Cardiac atrium fibroblast (primary cell): Measurements from ENCODE around the gene ACY1. TPM values are rescaled to one million over a fixed set of nuclear protein-coding genes. Genes with fewer than 3 reads are reported as not detected.

Experiments
- total RNA-seq: library from RNA; depleted of rRNA; stranded (reverse); fragments of >200 nt; gene quantifications from 2 replicates; pipeline ENCODE4 v1.2.3, GENCODE V29; 2015

The ACY1 gene
- total RNA-seq = 52.7 and 73.5 TPM in 2 replicates

DNA sequence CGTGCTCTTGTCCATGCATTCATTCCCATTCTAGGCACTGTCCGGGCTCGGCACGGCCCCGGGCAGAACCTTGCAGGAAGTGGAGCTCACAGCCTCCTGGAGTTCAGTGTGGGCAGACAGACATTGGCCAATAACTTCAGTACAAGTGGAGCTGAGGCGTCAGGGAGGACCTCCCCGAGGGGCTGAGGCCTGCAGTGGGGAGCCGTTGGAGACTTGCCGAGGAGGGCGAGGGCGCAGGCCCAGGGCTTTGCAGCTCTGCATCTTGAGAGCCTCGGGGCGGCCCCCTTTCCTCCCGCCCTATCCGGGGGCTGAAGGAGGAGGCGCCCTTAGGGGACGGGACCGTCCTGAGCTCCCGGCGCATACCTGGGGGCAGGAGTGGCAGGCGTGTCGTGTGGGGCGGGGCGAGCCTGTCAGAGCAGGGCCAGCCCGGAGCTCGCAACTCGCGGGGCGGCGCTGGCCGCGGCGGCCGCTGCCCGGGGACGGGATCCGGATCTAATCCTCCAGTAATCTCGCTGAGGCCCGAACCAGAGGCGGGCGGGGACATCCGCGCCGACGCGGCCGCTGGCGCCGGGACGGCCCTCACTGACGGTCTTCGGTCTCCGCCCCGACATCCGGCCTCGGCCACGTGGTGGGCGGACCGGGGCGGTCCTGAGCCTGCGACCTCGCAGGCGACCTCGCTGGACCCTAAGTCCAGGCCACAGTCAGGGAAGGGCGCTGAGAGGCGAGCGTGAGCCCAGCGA, at the start of gene ACY1:
Gene ACY1, plus strand, starts transcription at position 698 of the 740 bp plus-strand sequence. CDS start 530 bp downstream, outside the sequence.

DNA sequence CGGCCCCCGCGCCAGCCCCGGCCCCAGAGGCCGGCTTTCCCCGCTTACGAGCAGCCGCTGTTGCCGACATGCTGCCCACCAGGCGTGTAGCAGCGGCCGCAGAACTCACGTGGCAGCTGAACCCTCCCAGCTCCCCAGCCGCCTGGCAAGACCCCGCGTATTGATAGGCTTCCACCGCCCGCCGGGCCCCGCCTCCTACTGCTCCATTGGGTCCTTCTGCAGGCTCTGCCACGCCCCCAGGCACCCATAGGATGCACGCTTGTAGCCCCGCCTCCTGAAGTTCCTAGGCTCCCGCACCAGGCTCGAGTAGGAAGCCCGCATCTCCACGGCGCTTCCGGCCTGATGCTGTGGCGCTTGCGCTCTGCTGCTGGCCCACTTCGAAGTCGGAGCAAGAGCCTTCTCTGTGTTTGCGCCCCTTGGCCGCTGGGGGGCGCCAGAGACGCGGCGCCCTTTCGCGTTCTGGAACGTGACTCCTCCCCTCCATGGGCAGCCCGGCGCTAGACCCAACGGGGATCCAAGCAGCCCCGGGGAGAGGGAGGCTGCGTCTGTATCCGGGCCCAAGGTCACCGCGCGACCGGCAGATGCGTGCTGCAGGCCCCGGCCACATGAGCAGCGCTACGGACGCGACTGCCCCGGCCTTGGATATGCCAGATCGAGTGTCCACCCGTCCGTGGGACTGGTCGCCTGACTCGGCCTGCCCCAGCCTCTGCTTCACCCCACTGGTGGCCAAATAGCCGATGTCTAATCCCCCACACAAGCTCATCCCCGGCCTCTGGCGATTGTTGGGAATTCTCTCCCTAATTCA, 41.3 kb upstream of the ACY1 start, which contains the start of the genes PARP3 and RRP9:
Gene PARP3, plus strand, starts transcription at position 566 of the 805 bp plus-strand sequence. CDS start 993 bp downstream, outside the sequence.
Gene RRP9, minus strand, starts transcription at position 107 of the 805 bp plus-strand sequence. Its CDS starts 37 bp downstream, at position 70.

DNA sequence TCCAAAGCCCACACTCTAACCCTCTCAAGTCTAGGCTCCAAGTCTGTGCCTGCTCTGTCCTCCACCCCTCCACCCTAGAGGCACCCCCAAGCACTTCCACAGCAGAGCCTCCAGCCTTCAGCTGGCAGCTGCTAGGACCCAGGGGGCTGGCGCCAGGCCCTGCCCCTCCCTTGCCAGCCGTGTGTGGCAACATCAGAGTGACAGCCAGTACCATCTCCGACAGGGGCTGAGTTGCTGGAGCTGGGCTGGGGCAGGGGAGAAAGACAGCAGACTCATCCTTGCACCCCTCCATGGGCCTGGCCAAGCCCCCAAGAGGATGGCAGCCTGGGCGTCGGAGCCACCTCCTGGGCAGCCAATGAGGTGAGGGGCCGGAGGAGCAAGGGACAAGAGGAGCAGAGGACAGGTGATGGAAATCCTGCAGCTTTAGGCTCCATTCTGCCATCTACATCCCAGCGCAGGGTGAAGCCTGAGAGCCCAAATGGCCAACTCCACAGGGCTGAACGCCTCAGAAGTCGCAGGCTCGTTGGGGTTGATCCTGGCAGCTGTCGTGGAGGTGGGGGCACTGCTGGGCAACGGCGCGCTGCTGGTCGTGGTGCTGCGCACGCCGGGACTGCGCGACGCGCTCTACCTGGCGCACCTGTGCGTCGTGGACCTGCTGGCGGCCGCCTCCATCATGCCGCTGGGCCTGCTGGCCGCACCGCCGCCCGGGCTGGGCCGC, 28.0 kb upstream of the ACY1 start, which contains the start of gene GPR62:
Gene GPR62, plus strand, starts transcription at position 207 of the 718 bp plus-strand sequence. Its CDS starts 272 bp downstream, at position 479.

DNA sequence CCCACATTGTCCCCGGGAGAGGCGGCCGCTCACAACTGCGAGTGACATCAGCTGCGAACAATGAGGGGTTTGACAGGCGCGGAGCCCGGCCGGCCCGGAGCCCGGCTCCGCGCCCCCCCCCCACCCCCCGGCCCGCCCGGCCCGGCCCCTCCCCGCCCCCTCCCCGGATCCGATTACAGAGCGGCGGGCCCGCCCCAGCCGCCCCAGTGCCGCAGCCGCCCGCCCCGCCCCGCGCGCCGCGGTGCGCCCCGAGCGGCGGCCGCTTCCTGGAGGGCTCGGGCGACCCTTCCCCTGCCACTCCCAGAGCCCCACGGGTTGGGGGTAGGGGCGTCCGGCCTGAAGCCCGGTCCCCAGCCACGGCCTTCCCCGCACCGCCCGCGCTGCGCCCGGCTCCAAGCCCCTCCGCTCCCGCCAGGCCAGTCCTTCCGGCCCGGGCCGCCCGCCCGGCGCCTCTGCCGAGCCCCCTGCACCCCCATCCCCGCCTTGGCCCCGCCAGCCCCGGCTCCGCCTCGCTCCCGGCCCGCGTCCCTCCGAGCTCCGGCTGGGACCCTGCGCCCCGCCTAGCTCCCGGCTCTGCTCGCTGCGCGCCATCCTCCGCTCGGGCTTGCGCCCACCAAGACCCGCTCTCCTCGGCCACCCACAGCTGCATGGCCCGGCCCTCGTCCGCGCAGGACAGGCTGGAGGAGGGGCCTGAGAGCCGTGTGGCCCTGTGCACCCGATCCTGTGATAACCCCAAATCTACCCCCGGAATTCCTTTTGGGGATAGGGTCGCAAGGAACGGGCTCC, 15.8 kb upstream of the ACY1 start, which contains the start of gene PCBP4:
Gene PCBP4, minus strand, starts transcription at position 71 of the 786 bp plus-strand sequence. CDS start 6,214 bp downstream, outside the sequence.

DNA sequence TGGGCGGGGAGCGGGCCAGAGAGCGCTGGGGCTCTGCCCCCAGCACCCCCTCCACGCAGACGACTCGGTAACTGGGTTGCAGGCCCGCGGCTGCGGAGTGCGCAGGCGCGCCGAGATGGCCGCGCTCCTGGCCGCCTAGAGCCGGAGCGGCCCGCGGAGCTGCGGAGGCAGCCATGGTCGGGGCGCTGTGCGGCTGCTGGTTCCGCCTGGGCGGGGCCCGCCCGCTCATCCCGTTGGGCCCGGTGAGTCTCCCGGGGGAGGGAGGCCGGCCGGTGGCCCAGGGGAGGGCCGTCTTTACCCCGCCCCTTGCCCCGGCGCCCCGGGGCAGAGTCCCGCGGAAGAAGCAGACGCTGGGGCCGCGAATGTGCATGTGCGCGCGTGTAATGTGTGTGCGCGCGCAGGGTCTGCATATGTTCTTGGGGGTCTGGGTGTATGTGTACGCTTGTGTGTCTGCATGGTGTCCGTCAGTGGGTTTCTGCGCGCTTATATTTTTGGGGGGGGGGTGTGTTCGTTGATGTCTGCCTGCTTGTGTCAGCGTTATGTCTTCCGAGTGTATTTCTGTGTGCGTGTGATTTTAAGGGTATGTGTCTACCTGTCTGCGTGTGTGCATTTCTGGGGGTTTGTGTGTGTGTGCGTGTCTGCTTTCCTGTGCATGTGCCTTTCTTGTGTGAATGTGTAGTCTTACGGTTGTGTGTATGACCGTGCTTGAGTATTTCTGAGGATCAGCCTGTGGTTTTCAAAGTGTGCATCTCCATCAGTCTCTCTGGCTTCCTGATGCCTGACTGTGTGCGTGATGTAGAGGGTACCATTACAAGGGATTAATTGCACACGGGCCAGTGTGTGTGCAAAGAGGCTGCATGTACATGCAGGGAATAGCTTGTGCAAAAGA, 8.1 kb upstream of the ACY1 start, which contains the start of gene ABHD14A:
Gene ABHD14A, plus strand, starts transcription at position 102 of the 889 bp plus-strand sequence. Its CDS starts 72 bp downstream, at position 174.

DNA sequence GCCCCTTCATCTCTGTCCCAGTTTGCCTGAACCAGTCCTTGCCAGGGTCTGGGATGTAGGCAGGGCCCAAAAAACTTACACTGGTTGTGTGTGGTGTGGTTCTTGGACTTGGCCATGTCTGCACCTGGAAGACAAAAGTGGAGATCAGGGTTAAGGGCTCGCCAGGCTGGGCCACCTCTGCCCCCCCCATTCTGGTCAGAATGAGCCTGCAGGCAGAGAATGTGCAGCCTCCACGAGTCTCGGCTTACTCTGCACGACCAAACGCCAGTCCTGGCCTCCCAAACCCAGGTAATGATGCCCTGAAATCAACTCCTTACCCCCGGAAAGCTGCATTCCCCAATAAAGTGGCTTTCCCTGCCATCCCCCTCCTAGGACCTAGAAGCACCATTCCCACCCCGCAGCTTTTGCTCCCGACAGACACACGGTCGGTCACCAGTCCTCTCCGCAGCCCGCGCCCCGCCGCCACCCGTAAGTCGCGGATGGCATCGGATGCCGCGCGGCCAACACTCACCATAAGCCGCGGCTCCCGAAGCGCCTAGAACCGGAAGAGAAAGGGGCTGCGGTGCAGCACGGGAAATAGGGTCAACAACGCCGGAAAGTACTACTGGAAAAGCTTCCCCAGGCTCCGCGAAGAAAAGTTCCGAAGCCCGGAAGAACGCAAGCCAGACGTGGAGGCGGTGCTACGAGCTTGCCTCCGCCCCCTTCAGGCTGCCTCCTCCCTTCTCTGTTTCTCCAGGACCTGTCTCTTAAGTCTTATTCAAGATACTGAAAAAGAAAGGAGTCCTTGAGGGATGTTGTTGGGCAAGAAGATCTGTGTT, 12.2 kb downstream of the ACY1 start, which contains the start of gene RPL29:
Gene RPL29, minus strand, starts transcription at position 550 of the 818 bp plus-strand sequence. Its CDS starts 434 bp downstream, at position 116.

Other genes starting within 250 kb of the ACY1 start
- not detected in 2 replicates for gene IQCF6, start 204.3 kb upstream of the ACY1 start, total RNA-seq
- not detected in 2 replicates for gene IQCF2, start 121.9 kb upstream of the ACY1 start, total RNA-seq
- not detected in 2 replicates for gene IQCF5, start 107.9 kb upstream of the ACY1 start, total RNA-seq
- not detected in 2 replicates for gene IQCF1, start 80.2 kb upstream of the ACY1 start, total RNA-seq
- gene RRP9, start 41.6 kb upstream of the ACY1 start, total RNA-seq = 21.1 and 23.0 TPM in 2 replicates
- gene PARP3, start 41.2 kb upstream of the ACY1 start, total RNA-seq = 20.4 and 31.6 TPM in 2 replicates
- not detected in 2 replicates for gene GPR62, start 28.2 kb upstream of the ACY1 start, total RNA-seq
- gene PCBP4, start 16.1 kb upstream of the ACY1 start, total RNA-seq = 27.5 and 50.2 TPM in 2 replicates
- gene ABHD14B, start 9.5 kb upstream of the ACY1 start, total RNA-seq = 43.5 and 44.7 TPM in 2 replicates
- 20.7 and 29.2 TPM in 2 replicates for gene ABHD14A, start 8.5 kb upstream of the ACY1 start, total RNA-seq
- gene RPL29, start 12.4 kb downstream of the ACY1 start, total RNA-seq = 1,720 and 2,013 TPM in 2 replicates
- gene DUSP7, start 73.0 kb downstream of the ACY1 start, total RNA-seq = 12.2 and 17.1 TPM in 2 replicates
- gene POC1A, start 170.9 kb downstream of the ACY1 start, total RNA-seq = 1.1 and 4.7 TPM in 2 replicates
- 22.7 and 29.6 TPM in 2 replicates for gene ALAS1, start 214.6 kb downstream of the ACY1 start, total RNA-seq
- not detected in 2 replicates for gene TLR9, start 242.1 kb downstream of the ACY1 start, total RNA-seq